Peyer's patch (tissue), 4 donors: ENCODE measurements around the gene PDCD2L. TPM values are rescaled to one million over a fixed set of nuclear protein-coding genes. Genes with fewer than 3 reads are reported as not detected.

Experiments
- DNase-seq, 3 donors: peaks; one replicate each; pipeline ENCODE4 v3.0.0-alpha.2; 2017 to 2019
- H3K27ac ChIP-seq, 4 donors: fragments of 200-600 bp; sonication (generic); one replicate each; pipeline ENCODE4 v1.5.1; 2016 to 2019
- H3K27me3 ChIP-seq, 2 donors: fragments of 200-600 bp; sonication (generic); one replicate each; pipeline ENCODE4 v1.5.1; 2019
- H3K36me3 ChIP-seq, 3 donors: fragments of 200-600 bp; sonication (generic); one replicate each; pipeline ENCODE4 v1.5.1; 2016 to 2019
- H3K4me1 ChIP-seq, 4 donors: fragments of 200-600 bp; sonication (generic); one replicate each; pipeline ENCODE4 v1.5.1; 2016 to 2019
- H3K4me3 ChIP-seq, 4 donors: fragments of 200-600 bp; sonication (generic); 1 replicate in 3 of 4; 2 replicates in 1 of 4; pipeline ENCODE4 v1.5.1; 2016 to 2019; ENCODE audit warnings: mild to moderate bottlenecking in 1 of 4
- H3K9me3 ChIP-seq, 4 donors: fragments of 200-600 bp; sonication (generic); one replicate each; pipeline ENCODE4 v1.5.1; 2016 to 2019; ENCODE audit warnings: mild to moderate bottlenecking in 1 of 4
- CTCF ChIP-seq, 6 experiments: fragments of 450-650 bp in 4 of 6; fragments of 200-600 bp in 2 of 6; sonication (generic) in 1 of 6; IDR thresholded peaks; one replicate each; pipeline ENCODE4 v1.5.1; 2017 to 2019; ENCODE audit warnings: antibody characterized with exemption in 6 of 6, mild to moderate bottlenecking in 3 of 6, moderate library complexity in 1 of 6
- POLR2A ChIP-seq, 2 donors: fragments of 450-650 bp; IDR thresholded peaks; one replicate each; pipeline ENCODE4 v1.5.1; 2017; ENCODE audit warnings: antibody characterized with exemption in 2 of 2, mild to moderate bottlenecking in 2 of 2, moderate library complexity in 2 of 2
- total RNA-seq, 4 donors: library from RNA; depleted of rRNA; stranded (reverse); fragments of >200 nt; gene quantifications; one replicate each; pipeline ENCODE4 v1.1.0, GENCODE V29; 2016

Gene PDCD2L
- total RNA-seq, 4 donors from 2014 or later: 8.6 to 14.0 (median 10.3) TPM

DNA sequence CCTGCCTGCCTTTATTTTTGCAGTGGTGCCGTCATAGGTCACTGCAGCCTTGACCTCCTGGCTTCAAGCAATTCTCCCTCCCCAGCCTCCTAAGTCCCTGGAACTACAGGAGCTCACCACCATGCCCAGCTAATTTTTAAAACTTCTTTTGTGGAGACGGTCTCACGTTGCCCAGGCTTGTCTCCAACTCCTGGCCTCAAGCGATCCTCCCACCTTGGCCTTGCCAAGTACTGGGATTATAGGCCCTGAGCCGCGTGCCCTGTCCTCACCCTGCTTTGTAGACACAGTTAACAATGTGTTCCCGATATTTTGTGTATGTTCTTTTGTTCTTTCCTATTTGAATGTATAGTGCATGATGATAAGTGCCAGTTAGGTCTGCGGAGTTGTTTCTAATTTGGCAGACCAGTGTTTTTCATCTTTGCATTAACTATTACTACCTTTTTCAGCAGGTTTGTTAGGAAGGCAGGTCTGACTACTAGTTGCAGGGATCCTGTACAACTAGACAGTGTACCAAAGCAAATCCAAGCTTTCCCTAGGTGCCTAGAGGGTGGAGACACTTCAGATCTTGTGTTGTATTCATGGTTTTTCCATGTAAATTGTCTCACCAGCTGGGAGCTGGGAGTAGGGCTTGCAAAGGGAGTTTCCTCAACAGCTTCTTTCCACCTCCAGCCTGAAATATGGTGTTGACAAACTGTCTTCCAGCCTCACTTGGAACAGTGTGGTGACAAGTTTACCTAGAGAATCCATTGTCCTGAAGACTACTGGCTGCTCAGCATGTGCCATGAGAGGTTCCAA, 67.9 kb downstream of the PDCD2L start:
- H3K9me3 ChIP-seq: no peaks in the 10 kb centered on the region
- DNase-seq: no peak
- H3K27me3 ChIP-seq: no peaks in the 10 kb centered on the region
- no peaks in the 10 kb centered on the region for H3K4me1 ChIP-seq
- no peak overlapping the region for H3K27ac ChIP-seq
- peaks cover 0 to 59% (median 0%) of the 10 kb centered on the region in 3 donors for H3K36me3 ChIP-seq
- TF ChIP-seq CTCF (IDR thresholded peaks at IDR 0.05) (no peak), POLR2A (IDR thresholded peaks at IDR 0.05) (no peak)
- no peak overlapping the region for H3K4me3 ChIP-seq

DNA sequence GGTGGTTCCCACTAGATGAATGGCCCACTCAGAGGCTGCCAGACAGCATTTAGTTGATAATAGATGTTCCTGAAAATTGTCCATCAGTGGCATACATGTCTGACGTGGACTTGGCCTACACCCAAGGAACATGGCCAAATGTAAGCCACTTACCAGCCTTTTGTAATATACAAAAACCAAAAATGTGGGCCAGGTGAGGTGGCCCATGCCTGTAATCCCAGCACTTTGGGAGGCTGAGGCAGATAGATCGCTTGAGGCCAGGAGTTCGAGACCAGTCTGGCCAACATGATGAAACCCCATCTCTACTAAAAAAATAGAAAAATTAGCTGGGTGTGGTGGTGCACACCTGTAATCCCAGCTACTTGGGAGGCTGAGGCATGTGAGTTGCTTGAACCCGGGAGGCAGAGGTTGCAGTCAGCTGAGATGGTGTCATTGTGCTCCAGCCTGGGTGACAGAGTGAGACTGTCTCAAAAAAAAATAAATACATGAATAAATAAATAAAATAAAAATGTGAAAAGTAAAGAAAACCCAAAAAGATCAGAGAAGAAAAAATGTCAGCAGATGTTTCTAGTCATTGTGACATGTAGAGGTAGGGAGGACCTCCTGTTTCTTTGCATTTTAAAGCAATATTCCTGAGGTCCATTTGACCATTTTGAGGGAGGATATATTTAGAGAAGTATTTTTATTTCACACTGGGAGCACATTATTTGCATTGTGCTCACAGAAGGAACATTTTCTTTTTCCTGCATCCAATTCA, 70.2 kb downstream of the PDCD2L start:
- no peak for DNase-seq
- H3K27ac ChIP-seq: no peak overlapping the region
- H3K27me3 ChIP-seq: no peaks in the 10 kb centered on the region

GRCh38 chr19:34475026-34475974, 71.1 kb downstream of the PDCD2L start:
- Histone ChIP-seq H3K27me3 (no peaks in the 10 kb centered on the region), H3K9me3 (no peaks in the 10 kb centered on the region), H3K27ac (no peak overlapping the region), H3K36me3 (peaks cover 0 to 27% (median 0%) of the 10 kb centered on the region in 3 donors), H3K4me3 (no peak overlapping the region), H3K4me1 (no peaks in the 10 kb centered on the region)
- TF ChIP-seq POLR2A (IDR thresholded peaks at IDR 0.05): no peak
- no peak for TF ChIP-seq CTCF (IDR thresholded peaks at IDR 0.05)
- no peak for DNase-seq

More for the DNA sequence above, 70.2 kb downstream of the PDCD2L start:
- H3K4me3 ChIP-seq: no peak overlapping the region
- no peak for TF ChIP-seq CTCF (IDR thresholded peaks at IDR 0.05)
- no peak for TF ChIP-seq POLR2A (IDR thresholded peaks at IDR 0.05)
- H3K4me1 ChIP-seq: no peaks in the 10 kb centered on the region
- H3K9me3 ChIP-seq: no peaks in the 10 kb centered on the region
- peaks cover 0 to 36% (median 0%) of the 10 kb centered on the region in 3 donors for H3K36me3 ChIP-seq

Other genes starting within 250 kb of the PDCD2L start
- gene LSM14A, start 231.9 kb upstream of the PDCD2L start, total RNA-seq: 100 to 1,000 TPM in 3 of 4 donors, 10 to 100 TPM in 1; 88.2 to 152 (median 127) TPM
- 10 to 100 TPM; 11.9 to 31.2 (median 19.5) TPM for gene GARRE1, start 149.8 kb upstream of the PDCD2L start, total RNA-seq
- 100 to 1,000 TPM; 191 to 292 (median 234) TPM for gene GPI, start 39.2 kb upstream of the PDCD2L start, total RNA-seq
- 100 to 1,000 TPM in 1 of 4 donors, 10 to 100 TPM in 3; 34.0 to 102 (median 49.2) TPM for gene UBA2, start 24.0 kb downstream of the PDCD2L start, total RNA-seq
- gene WTIP, start 77.4 kb downstream of the PDCD2L start, total RNA-seq: 10 to 100 TPM in 1 of 4 donors, 1 to 10 TPM in 3; 1.2 to 18.2 (median 4.7) TPM